Germinal center (tissue), 1 donor: ENCODE data around the gene PITPNM3.
A peak's percentile ranks its signal among the peaks of the same experiment; 100 is the strongest.

ENCODE experiments used
- DNase-seq: peaks from one replicate; pipeline ENCODE4 v3.0.0; 2012; ENCODE audit warnings: mixed read lengths, low spot score

PITPNM3 gene

DNA sequence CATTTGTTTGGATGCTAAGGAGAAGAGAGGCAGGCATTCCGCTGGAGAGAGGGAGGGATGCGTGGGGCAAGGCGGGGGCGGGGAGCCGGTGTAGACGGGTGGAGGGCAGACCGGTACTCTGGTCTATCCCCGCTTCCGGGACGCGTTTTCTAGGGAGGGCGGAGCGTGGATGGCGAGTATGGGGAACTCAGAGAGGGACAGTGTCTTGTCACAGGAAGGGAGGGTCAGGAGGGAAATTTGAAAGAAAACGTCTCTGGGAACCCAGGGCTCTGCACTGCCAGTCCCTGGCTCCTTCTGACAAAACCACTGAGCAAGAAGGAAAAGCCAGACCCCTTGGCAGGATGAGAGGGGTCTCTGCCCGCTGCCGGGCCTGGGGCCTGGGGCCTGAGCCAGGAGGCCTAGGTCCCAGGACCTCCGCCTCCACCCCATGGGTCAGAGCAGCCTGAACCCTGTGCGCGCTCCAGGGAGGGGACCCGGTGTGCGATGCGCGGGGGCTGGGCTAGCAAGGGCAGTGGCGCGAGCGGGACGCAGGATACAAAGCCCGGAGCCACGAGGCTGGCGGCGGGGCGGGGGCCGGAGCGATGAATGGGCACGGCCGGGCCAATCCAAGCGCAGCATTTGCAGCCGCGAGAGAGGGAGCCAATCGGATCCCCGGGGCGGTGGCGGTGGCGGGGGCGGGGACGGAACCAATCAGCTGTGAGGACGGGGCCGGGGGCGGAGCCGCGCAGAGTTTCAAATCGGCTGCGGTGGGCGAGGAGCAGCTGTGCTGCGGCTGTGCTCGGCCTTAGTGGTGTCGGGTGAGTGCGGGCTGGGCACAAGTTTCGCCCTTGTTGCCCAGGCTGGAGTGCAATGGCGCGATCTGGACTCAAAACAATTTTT is 112.4 kb downstream of the PITPNM3 start, which contains the start of gene PIMREG:
Gene PIMREG (plus strand): TSS at position 764 of the 879 bp plus-strand sequence. CDS start 656 bp downstream, outside the sequence.
- DNase-seq = peak; percentile 94

DNA sequence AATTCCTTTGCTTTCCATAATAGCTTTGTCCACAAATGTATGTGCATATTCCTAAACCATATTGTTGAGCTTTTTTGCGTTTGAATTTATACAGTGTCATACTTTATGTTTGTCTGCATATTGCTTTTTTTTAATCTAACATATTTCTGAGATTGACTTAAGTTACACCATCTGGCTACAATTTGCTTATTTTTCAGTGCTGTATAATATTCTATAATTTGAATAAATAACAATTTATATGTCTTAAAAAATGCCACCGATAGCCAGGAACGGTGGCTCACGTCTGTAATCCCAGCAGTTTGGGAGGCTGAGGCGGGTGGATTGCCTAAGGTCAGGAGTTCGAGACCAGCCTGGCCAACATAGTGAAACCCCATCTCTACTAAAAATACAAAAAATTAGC is 113.6 kb downstream of the PITPNM3 start:
- no peak for DNase-seq

DNA sequence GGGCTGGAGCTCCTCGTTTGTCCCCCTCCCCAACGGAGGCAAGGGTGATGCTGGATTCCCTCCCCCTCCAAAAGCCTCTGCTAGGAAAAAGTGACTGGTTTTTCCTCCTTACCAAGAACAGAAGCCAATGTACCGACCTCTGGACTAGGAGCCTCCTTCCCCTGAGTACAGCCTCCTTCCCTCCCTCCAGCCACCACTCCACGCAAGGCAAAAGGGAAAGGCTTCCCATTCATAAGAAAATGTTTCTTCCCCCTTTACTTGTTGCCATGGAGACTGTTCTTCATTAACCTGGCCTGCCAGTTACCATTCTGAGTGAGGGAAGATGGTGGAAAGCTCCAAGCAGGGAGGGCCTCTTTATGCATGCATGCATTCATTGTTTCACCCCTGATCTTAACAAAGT is 116.4 kb downstream of the PITPNM3 start:
- no peak for DNase-seq

DNA sequence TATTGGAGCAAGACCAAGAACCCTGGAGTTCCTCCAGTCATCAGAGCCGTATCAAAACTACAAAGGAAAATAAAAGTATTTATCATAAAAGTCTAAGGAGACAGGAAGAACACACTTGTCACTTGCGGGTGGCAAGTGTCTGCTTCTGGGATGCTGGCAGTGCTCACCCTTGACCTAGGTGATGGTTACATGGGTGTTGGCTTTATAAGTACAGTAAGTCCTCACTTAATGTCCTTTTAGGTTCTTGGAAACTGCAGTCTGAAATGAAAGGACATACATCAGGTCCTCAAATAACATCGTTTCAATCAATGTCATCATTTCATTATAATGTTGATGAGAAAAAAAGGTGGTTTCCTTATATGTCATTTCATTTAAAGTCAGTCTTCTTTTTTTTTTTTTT is 118.4 kb downstream of the PITPNM3 start:
- DNase-seq = no peak

DNA sequence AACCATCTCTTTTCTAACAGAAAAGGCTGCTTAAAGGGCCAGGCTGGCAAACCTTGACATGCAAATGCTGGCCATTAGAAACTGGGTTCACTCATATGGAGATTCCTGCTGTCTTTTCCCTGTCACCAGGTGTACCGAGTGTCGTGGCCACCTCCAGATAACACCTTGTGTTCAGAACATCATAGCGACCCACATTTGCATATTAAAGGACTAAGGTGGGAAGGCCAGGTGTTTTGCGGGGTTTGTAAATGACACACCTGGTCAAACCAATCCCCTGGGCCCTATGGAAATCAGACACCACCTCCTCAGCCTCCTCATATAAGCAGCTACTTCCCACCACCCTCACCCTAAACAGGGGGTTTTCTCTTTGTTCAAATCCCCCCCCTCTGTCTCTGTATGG is 118.9 kb downstream of the PITPNM3 start:
- DNase-seq = no peak

DNA sequence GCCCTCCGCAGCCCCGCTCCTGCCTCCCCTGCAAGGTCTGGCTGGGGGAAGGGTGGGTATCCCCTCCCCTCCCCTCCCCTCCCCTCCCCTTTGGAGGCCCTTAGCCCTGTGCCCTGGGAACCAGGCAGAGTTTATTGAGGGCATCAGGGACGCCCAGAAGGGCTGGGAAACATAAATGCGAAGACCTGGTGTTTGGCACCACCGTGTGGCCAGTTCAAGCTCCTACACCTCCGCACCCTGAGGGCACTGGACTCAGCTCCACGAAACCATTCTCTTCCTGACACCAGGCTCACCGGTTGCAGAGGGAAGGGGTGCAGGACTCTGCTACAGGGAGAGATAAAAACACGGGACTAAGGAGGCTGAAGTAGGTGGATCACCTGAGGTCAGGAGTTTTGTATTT is 120.4 kb downstream of the PITPNM3 start:
- DNase-seq = peak; percentile 75

DNA sequence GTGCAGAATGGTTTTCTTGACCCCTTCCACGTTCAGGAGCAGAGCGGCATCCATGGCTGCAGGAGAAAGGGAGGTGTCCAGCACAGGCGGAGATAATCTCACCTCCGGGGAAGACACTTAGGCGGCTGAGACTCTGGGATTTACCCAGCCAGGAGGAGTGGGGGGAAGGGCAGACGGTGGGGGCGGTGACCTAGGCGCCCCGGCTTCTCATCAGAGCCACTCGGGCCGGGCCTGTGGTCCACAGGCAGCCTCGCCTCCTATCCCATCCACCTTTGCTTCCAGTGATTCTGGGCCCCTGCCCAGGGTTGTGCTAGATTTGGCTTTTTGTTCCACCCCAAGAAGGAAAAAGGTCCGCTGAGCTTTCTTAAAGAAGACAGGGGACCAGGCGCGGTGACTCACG is 121.3 kb downstream of the PITPNM3 start, which contains the start of gene AIPL1:
Gene AIPL1 (minus strand): TSS at position 71 of the 400 bp plus-strand sequence. CDS start 17 bp downstream, at position 54.
- no peak for DNase-seq

DNA sequence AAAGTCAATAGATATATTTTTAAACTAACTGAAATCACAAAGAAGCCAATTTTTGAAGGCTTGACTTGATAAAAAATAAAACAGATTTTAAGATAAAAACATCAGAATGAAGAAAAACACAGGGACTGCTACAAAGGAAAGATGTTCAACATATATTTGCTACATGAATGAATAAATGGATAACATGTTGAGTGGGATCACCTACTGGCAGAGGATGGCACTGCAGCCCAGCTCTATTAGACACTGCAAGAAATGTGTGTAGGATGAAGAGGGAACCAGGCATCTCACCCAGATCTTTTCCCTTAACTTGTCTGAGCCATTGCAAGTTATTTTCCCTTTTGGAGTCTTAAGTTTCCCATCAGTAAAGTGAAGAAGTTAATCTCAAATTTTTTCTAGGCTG is 125.6 kb downstream of the PITPNM3 start:
- DNase-seq = no peak

DNA sequence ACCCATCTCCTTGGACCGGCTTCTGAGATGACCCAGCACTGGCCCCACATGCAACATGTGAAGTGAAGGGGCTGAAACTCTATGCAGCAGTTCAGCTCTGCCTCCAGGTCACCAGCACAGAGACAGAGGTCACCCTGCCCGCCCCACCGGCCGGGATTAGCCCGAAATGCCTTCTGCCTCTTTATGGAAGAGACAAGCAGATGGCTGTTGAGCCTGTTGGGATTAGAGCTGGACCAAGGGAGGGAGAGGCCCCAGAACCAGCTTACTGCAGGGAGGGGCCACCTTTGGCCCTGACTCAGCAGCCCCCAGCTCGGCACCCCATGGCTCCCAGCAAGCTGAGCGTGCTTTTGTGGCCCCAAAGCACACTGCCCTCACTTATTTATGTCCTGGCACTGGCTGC is 127.1 kb downstream of the PITPNM3 start:
- DNase-seq = no peak

DNA sequence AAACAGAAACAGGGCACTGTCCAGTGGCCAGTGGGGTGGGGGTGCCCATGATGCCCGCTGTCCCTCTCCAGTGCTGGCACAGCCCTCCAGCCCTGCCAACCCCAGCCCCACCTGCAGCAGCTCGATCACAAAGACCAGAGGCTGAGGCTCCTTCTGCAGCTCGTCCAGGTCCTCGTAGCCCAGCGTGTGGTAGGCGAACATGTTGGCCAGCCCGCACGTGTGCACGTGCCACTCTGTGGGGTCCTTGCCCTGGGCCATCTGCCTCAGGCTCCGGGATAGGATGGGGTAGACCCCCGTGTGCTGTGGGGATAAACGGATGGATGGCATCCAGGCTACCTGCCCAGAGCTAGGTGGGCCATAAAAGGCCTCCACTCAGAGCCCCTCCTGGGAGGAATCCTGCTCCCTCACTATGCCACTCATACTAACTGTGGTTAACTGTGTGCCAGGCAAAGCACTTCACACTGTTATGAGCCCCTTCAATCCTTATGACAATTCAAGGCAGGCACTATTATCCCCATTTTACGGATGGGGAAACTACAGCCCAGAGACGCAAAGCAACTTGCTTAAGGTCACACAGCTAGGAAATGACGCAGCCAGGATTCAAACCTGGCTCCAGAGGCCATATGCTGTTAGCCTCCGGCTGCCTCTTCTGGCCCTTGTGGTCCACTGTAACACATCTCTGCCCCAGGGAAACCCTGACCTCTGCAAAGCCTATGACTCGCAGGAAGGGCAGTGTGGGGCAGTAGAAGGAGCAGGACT is 128.0 kb downstream of the PITPNM3 start:
- DNase-seq = no peak

DNA sequence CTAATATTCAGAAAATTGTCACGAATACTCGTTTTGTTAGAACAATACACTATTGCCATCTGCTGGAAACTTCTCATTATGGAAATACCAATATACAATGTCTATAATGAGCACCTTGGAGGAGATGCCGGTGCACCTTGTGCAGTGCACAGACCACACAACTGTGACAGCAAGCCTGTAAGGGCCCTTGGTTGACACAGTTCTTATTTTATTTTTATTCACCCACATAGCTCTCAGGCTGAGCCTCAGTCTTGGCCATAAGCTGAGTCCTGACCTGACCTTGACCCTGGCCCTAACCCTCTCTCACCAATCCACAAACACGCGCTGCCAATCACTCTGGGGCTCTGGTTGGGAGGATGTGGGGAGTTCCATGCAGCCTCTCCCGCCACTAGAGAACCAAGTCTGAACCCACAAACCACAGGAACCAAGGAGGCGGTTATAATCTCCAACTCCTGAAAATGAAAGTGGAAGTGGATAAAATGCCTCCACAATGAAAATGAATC is 129.0 kb downstream of the PITPNM3 start:
- no peak for DNase-seq

DNA sequence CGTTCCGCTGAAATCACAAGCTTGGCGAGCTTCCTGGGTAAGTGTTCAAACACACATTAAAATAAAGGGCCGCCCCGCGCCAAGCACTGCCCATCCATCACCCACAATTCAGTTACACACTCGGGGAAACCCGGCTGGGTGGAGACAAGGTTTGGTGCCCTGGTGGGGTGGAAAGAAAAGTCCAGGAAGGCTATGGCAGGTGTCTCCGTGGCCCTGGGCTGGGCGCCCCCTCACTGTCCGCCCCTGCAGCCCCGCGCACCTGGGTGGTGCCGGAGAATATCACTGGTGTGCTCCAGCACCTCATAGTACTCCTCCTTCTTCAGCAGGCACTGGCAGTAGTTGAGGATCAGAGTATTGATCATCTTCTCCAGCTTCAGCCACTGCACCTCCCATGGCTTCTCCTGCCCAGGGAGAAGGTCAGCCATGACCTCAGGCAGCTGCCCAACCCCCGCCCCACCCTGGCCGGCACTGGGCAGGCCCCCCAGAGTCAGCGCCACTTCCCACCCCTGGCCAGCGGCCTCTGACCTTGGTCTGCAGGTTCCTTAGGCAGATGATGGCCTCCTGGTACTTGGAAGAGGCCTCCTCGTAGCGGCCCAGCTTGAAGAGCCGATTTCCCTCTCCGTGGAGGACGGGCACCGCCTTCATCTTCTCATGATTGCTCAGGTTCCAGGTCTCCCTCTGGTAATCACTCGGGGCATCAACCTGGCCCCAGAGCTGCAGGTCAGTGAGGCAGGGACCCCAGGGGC is 129.8 kb downstream of the PITPNM3 start:
- DNase-seq = no peak

DNA sequence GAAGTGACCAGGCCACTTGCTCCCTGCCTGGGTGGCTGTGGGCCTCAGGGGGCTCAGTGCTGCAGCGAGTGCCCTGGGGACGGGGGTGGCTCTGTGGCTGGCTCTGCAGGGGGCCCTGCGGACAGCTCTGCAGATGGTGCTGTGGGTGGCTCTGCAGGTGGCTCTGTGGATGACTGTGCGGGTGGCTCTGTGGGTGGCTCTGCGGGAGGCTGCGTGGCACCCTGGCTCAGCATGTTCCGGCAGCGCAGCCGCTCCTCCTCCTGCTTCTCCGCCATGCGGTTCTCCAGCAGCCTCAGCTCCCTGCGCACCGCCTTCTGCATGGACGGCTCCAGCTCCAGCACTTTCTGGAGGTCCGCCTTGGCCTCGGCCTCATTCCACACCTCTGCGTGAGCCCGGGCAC is 130.9 kb downstream of the PITPNM3 start:
- DNase-seq = no peak

DNA sequence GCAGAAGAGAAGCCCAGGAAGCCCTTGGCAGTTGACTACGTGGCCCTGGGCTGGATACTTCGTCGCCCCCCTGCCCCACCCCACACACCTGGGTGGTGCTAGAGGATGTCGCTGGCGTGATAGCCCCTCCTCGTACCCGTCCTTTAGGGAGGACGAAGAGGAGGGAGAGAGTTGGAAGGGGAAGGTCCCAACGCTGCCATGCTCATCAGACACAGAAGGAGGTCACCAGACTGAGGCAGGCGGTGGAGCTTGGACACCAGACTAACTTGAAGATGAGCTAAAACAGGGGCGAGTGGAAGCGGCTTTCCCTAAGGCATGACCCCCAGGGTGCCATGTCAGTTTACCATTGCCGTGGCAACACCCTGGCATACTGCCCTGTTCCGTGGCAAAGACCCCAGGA is 132.4 kb downstream of the PITPNM3 start:
- no peak for DNase-seq

DNA sequence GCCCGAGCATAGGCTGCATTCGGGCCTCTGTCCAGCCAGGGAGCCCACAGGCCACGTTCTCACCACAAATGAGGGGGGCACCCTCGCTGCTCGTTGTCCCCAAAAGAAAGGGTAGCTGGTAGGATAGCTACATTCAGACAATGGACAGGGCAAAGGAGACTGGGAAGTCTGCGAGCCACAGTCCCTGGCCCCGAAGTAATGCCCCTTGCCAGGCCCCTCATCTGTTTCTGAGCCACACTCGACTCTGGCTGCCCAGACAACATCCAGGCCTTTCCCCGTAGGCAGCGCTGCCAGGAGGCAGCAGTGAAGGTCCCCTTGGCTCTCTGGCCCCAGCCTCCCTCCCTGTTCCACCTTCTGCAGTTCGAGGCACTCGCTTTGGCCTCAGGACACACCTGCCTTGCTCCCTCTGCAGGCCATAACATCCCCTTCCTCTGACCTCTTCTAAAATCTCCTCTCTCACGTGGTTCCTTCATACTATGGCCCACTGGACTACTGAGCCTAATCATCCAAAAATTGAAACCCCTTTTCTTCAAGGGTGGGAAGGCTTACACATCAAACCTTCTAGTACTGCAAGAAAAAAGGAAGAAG is 133.6 kb downstream of the PITPNM3 start:
- DNase-seq = no peak

DNA sequence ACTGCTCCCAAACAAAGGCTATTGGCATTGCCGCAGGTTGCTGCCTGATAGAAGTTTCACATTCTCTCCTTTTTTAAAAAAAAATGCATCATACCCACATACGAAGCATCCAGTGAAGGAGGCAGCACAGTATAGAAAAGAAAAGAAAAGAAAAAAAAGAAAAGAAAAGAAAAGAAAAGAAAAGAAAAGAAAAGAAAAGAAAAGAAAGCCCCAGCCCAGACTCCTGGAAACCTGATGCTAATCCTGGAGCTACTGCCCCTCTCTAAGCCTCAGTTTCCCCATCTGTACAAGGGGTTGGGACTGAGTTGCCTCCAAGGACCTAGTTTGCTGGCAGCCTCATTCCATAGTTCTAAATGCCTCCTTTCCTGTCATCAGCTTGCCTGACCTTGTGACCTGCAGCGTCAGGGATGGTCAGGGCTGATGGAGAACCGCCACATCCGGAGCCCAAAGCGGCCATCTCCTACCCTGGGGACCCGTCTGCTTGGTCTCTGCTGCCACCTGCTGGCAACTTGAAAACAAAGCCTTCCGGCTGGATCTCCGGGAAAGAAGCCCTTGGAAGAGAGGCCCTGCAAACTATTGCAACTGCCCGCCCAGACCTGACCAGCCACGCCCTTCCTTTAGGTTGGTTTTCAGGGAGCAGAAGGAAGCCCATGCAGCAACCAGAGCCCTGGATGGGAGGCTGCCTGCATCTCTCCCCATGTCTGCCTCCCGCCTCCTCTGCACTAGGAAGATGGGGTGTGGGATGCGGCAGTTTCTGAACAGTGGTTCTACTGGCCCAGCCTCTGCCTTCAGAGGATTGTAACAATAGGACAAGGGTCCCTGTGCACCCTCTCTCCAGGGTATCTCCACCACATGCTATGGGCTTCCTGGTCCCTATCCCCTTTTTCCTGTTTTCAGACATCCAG is 134.4 kb downstream of the PITPNM3 start:
- peak; percentile 74 for DNase-seq

DNA sequence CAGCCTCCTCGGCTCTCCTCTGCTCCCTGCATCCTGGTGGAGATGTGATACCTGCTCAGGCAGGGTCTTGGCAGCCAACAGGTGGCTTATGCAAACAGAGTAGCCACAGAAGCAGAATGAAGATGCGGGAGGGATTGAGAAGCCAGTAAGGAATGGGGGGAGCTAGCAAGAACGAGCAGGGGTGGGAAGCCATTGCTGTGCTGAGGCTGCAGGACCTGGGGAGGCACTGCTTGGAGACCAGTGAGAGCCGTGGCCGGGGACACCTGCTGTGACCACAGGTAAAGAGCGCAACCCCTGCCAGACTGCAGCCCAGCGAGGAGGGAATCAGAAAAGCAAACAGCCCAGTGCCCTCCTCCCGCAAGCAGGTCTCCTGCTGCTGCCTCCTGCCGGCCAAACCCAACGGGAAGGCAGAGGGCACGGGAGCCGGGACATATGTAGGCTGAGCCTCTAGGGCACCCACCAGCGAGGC is 136.1 kb downstream of the PITPNM3 start:
- no peak for DNase-seq

DNA sequence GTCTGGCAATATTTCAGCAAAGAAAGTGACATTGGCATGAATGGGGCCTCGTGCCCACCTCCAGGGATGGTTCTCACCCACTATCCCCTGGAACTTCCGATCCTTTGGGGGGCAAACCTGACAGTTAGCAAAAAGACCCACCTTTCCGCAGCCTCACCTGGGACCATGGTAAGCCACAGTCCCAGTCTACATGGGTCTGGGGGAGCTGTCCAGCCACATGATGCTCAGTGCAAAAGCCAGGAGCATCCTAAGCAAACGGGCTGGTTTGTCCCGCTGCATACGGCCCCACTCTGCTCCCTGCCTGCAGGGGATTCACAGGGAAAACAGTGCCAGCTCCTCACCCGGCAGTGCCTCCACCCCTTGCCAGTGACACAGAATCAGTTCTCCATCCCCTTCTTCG is 140.7 kb downstream of the PITPNM3 start:
- DNase-seq = no peak

DNA sequence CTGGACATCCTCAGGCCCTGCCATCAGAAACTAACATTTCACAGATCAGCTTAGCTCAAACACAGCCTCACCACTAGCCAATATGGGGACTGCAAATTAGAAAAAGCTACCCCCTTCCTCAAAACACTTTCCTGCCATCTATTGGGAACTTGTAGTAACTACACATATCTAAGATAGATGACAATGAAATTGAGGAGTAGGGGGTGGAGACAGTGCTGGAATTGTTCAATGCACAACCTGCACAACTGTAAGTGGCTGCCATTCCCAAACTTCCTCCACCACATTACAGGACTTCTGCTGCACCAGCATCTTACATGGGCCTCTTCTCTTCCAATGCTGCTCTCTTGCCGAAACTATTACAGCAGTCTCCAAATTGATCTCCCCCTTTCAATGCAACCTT is 143.3 kb downstream of the PITPNM3 start:
- peak; percentile 42 for DNase-seq

DNA sequence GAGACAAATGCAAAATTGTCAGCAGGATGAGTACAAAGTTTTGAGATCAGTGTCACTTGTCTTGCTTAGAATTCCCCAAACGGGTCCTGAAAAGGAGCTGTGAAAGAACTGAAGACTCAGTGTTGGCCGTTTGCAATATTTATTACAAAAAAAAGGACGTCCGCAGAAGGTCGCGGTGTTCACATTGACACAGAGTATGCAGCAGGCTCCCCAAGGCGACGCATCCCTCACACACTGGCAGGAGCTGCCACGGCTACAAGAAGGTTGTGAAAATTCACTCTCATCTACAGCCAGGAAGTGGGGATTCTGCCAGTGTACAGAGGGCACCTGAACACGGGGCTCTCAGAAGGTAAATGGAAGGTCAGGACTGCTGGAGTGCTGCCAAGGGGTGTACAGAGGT is 147.6 kb downstream of the PITPNM3 start:
- no peak for DNase-seq

DNA sequence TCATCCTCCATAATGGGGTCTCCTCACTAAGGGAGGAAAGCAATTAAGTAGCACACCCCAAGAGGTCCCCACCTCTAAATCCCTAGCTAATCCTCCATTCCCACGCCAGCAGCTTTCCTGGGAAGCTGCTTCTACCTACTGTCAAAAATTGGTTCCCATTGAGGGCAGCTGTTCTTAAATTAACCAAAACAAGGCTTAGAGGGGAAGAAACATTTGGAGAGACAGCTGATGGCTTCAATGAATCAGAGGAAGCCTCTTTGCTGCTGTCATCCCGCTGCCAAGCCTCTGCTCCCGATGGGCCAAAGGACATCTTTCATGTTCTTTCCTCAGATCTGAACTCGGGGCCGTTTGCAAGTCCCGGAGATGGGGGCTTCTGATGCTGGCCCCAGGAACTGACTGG is 148.1 kb downstream of the PITPNM3 start:
- DNase-seq = no peak
